HepG2 (cell line): ENCODE data around the gene KIAA0930. TPM values are rescaled to one million over a fixed set of nuclear protein-coding genes. Genes with fewer than 3 reads are reported as not detected.

Experiments
- ATAC-seq: fragments of 200-7000 bp; cut with Tn5 transposase; 3 replicates; pipeline ENCODE4 v1.9.1; 2020; ENCODE audit warnings: mild to moderate bottlenecking, moderate library complexity
- BruUV-seq: library from RNA; stranded (reverse); fragments of 400-500 nt; replicated peaks from 2 replicates; lab custom pipeline; 2021; lab: Mats Ljungman, UMichigan
- CTCF ChIA-PET: fragments of 300-600 bp; formaldehyde crosslinking; extraction: SDS; loops from one replicate; lab custom pipeline; 2021; ENCODE audit warnings: low total read pairs, inconsistent platforms, low intra/inter-chr PET ratio; lab: Yijun Ruan, JAX
- POLR2A ChIA-PET: fragments of 350-600 bp; sonication (Branson Sonifier 250); formaldehyde crosslinking; loops from one replicate; lab custom pipeline; 2020; ENCODE audit warnings: antibody characterized with exemption, inconsistent platforms; lab: Yijun Ruan, JAX
- DNase-seq: peaks from one replicate; pipeline ENCODE4 v3.0.0-alpha.2; 2015; ENCODE audit warnings: low spot score
- FAIRE-seq: peaks from 3 replicates; lab custom pipeline; 2011; peaks lifted over from hg19 to GRCh38; lab: Jason Lieb, UNC
- H2AFZ ChIP-seq: one replicate; pipeline ENCODE4 v1.6.1; 2011; ENCODE audit warnings: low read length, inconsistent platforms
- H3K27ac ChIP-seq: fragments of 300-600 bp; 3 replicates; pipeline ENCODE4 v1.8.0; 2011; ENCODE audit warnings: mixed run types, mild to moderate bottlenecking, mixed read lengths, low read length, inconsistent platforms; ENCODE audit not compliant: insufficient read depth; ENCODE audit errors: extremely low read length
- H3K27me3 ChIP-seq, 2 experiments: fragments of 200-600 bp in 1 of 2; 2 replicates in 1 of 2; 3 replicates in 1 of 2; pipeline versions ENCODE4 v1.6.0 to v1.8.0; 2011; ENCODE audit warnings: low read length in 2 of 2, mild to moderate bottlenecking in 2 of 2, moderate library complexity in 2 of 2, inconsistent platforms in 1 of 2; ENCODE audit not compliant: insufficient read depth in 2 of 2, control insufficient read depth in 1 of 2
- H3K36me3 ChIP-seq, 2 experiments: fragments of 200-600 bp in 1 of 2; replicated peaks in 1 of 2; 2 replicates in 1 of 2; 3 replicates in 1 of 2; pipeline versions ENCODE4 v1.5.1 to v1.8.0; 2011; ENCODE audit warnings: low read length in 2 of 2, inconsistent platforms in 1 of 2; ENCODE audit not compliant: insufficient read depth in 2 of 2, control insufficient read depth in 1 of 2
- H3K4me1 ChIP-seq: 2 replicates; pipeline ENCODE4 v1.5.1; 2012; ENCODE audit warnings: low read length, inconsistent platforms; ENCODE audit not compliant: insufficient read depth
- H3K4me2 ChIP-seq: 2 replicates; pipeline ENCODE4 v1.6.0; 2011; ENCODE audit warnings: low read depth, low read length, inconsistent platforms
- H3K4me3 ChIP-seq, 3 experiments: fragments of 200-600 bp in 1 of 3; sonication (generic), shearing (Covaris generic) in 1 of 3; replicated peaks in 1 of 3; 2 replicates each; pipeline ENCODE4 v1.5.1; 2011 to 2016; ENCODE audit warnings: low read length in 3 of 3, inconsistent platforms in 2 of 3, low read depth in 2 of 3, mild to moderate bottlenecking in 2 of 3, control low read depth in 1 of 3, mixed read lengths in 1 of 3; ENCODE audit not compliant: insufficient read depth in 1 of 3
- H3K79me2 ChIP-seq: one replicate; pipeline ENCODE4 v1.6.1; 2011; ENCODE audit warnings: low read length, inconsistent platforms; ENCODE audit not compliant: insufficient read depth
- H3K9ac ChIP-seq: 2 replicates; pipeline ENCODE4 v1.6.0; 2011; ENCODE audit warnings: mild to moderate bottlenecking, low read depth, low read length, inconsistent platforms; ENCODE audit not compliant: insufficient read depth
- H3K9me3 ChIP-seq: 2 replicates; pipeline ENCODE4 v1.5.1; 2012; ENCODE audit warnings: mild to moderate bottlenecking, low read length
- H4K20me1 ChIP-seq: 2 replicates; pipeline ENCODE4 v1.6.0; 2011; ENCODE audit warnings: inconsistent platforms, mild to moderate bottlenecking, low read length, moderate library complexity; ENCODE audit not compliant: insufficient read depth
- ARNTL ChIP-seq: sonication (generic); formaldehyde crosslinking; IDR thresholded peaks from 2 replicates; pipeline ENCODE4 v1.4.0; 2020; ENCODE audit warnings: mild to moderate bottlenecking, missing genetic modification reagents
- ATF1 ChIP-seq: IDR thresholded peaks from 2 replicates; pipeline ENCODE4 v1.6.1; 2016; ENCODE audit warnings: mild to moderate bottlenecking, control low read depth
- CSRNP2 ChIP-seq: sonication (generic); formaldehyde crosslinking; conservative IDR thresholded peaks from 2 replicates; pipeline ENCODE4 v1.8.0; 2022; ENCODE audit warnings: low read depth, missing genetic modification reagents
- CTCF ChIP-seq: sonication (generic); formaldehyde crosslinking; IDR thresholded peaks from 2 replicates; pipeline ENCODE4 v1.5.0; 2020; ENCODE audit warnings: mild to moderate bottlenecking, missing genetic modification reagents, moderate library complexity
- ETV5 ChIP-seq: IDR thresholded peaks from 2 replicates; pipeline ENCODE4 v1.6.1; 2018; ENCODE audit warnings: missing biosample characterization, missing genetic modification reagents, inconsistent platforms, borderline replicate concordance
- HOMEZ ChIP-seq: IDR thresholded peaks from 2 replicates; pipeline ENCODE4 v1.6.1; 2016; ENCODE audit warnings: low read depth
- RAD21 ChIP-seq: fragments of 450-650 bp; formaldehyde crosslinking; IDR thresholded peaks from 2 replicates; pipeline ENCODE4 v1.5.0; 2020; ENCODE audit warnings: mild to moderate bottlenecking
- SOX13 ChIP-seq, 3 experiments: fragments of 450-650 bp in 1 of 3; sonication (generic) in 1 of 3; formaldehyde crosslinking in 1 of 3; IDR thresholded peaks in 2 of 3; conservative IDR thresholded peaks in 1 of 3; 2 replicates each; pipeline versions ENCODE4 v1.5.0 to v1.6.1; 2016 to 2020; ENCODE audit warnings: antibody characterized with exemption in 1 of 3, mild to moderate bottlenecking in 1 of 3, missing compliant biosample characterization in 1 of 3, missing genetic modification reagents in 1 of 3, moderate library complexity in 1 of 3
- SOX6 ChIP-seq, 2 experiments: fragments of 450-650 bp in 1 of 2; sonication (generic) in 1 of 2; formaldehyde crosslinking in 1 of 2; IDR thresholded peaks; 2 replicates each; pipeline versions ENCODE4 v1.4.0 to v1.6.1; 2017 to 2020; ENCODE audit warnings: antibody characterized with exemption in 1 of 2, mild to moderate bottlenecking in 1 of 2, missing genetic modification reagents in 1 of 2
- TFE3 ChIP-seq: IDR thresholded peaks from 2 replicates; pipeline ENCODE4 v1.6.1; 2016
- TGIF2 ChIP-seq: IDR thresholded peaks from 2 replicates; pipeline ENCODE4 v1.6.1; 2016; ENCODE audit warnings: control low read depth, missing compliant biosample characterization
- THRA ChIP-seq: sonication (generic); formaldehyde crosslinking; IDR thresholded peaks from 2 replicates; pipeline ENCODE4 v1.4.0; 2020; ENCODE audit warnings: missing genetic modification reagents, borderline replicate concordance
- ZNF10 ChIP-seq: sonication (generic); formaldehyde crosslinking; IDR thresholded peaks from 2 replicates; pipeline ENCODE4 v1.4.0; 2020; ENCODE audit warnings: mild to moderate bottlenecking, low read depth, missing genetic modification reagents, borderline replicate concordance
- ZNF331 ChIP-seq: sonication (generic); formaldehyde crosslinking; IDR thresholded peaks from 2 replicates; pipeline ENCODE4 v1.4.0; 2020; ENCODE audit warnings: missing genetic modification reagents
- ZNF451 ChIP-seq: sonication (generic); formaldehyde crosslinking; IDR thresholded peaks from 2 replicates; pipeline ENCODE4 v1.5.0; 2020; ENCODE audit warnings: mild to moderate bottlenecking, missing genetic modification reagents
- WGBS: methylation state at CpG from one replicate; pipeline ENCODE4 v1.1.6; 2017; ENCODE audit warnings: low lambda C conversion rate; 5-methylcytosine and 5-hydroxymethylcytosine counted together
- in situ Hi-C: cut with HindIII; loops from 2 replicates; pipeline ENCODE4 v1.10.0; 2017; ENCODE audit warnings: low pct_unique_long_range_greater_than_20kb; ENCODE audit not compliant: extremely low pct_ligation_motif_present
- intact Hi-C: fragments of 100-400 bp; cut with micrococcal nuclease; formaldehyde crosslinking; loops from one replicate; pipeline ENCODE4 v1.10.0; 2022; ENCODE audit not compliant: unreplicated experiment
- polyA plus RNA-seq, 8 experiments: library from polyadenylated mRNA; depleted of rRNA in 3 of 8; stranded (reverse) in 7 of 8; unstranded in 1 of 8; fragments of >200 nt; fragmentation: Illumina TruSeq in 4 of 8; extraction: Trizol in 4 of 8; gene quantifications; 2 replicates each; pipeline versions ENCODE4 v1.2.1 to v1.2.3, GENCODE V29; 2011 to 2016; ENCODE audit warnings: low read depth in 4 of 8, missing spikeins in 1 of 8, mixed read lengths in 1 of 8; ENCODE audit not compliant: insufficient read depth in 1 of 8
- total RNA-seq, 5 experiments: library from RNA; depleted of rRNA; stranded (reverse); fragments of >200 nt; fragmentation: Illumina TruSeq; extraction: Trizol; gene quantifications; 2 replicates each; pipeline ENCODE4 v1.2.3, GENCODE V29; 2016; ENCODE audit warnings: low read depth in 1 of 5

KIAA0930 gene
- total and polyA plus RNA-seq, 2 of the 13 experiments (the other 11 are each of a cell fraction or from before 2014, with no cell fraction given) = 27.0 to 38.2 TPM

GRCh38 chr22:45192701-45193187 is 48.0 kb downstream of the KIAA0930 start:
- intact Hi-C loops (loop anchor here (5.0 to 10.0 kb wide), 2 partner anchors 70 to 88 kb away; no protein-coding TSS in a partner anchor), in situ Hi-C loops (no loop called here)
- POLR2A ChIA-PET = interaction anchor here (0.6 to 1.1 kb wide), 3 partner anchors 13 to 50 kb away, joined by 3 to 4 read pairs (median 3); partner anchors contain the start of gene NUP50
- CTCF ChIA-PET = no interaction called here
- FAIRE-seq (peak; percentile 21), DNase-seq (peak; percentile 63), ATAC-seq (peak; percentile 75)
- Histone ChIP-seq H3K9me3 (no peaks in the 10 kb centered on the region), H4K20me1 (no peaks in the 10 kb centered on the region), H3K79me2 (no peaks in the 10 kb centered on the region), H3K27me3 (no peaks in the 10 kb centered on the region), H3K4me1 (peaks cover 31% of the 10 kb centered on the region), H3K36me3 (peaks cover 0 to 18% of the 10 kb centered on the region in 2 experiments; a peak in 3 of 5 replicates), H3K4me2 (peak overlapping the region; percentile 15; the same call in 1 of the 2 replicates), H3K9ac (no peak overlapping the region), H3K27ac (no peak overlapping the region), H2AFZ (no peak overlapping the region), H3K4me3 (no peak overlapping the region)
- 38% methylated on average over 9 of the region's 13 CpGs for WGBS
- BruUV-seq = no TSS peak
- TF ChIP-seq CSRNP2 (CRISPR knock-in tag) (no peak), TFE3 (CRISPR knock-in tag) (peak; percentile 79), CTCF (CRISPR knock-in tag) (peak; percentile 48), ZNF10 (no peak), TGIF2 (CRISPR knock-in tag) (0 out of 2 replicates have a peak, but pooled peaks have one; percentile 25), THRA (CRISPR knock-in tag) (0 out of 2 replicates have a peak, but pooled peaks have one; percentile 12), ATF1 (CRISPR knock-in tag) (no peak), ZNF331 (CRISPR knock-in tag) (0 out of 2 replicates have a peak, but pooled peaks have one; percentile 35), ARNTL (CRISPR knock-in tag) (peak; percentile 81), HOMEZ (no peak), SOX6 (IDR thresholded peaks at IDR 0.05) (no peak), SOX6 (CRISPR knock-in tag; IDR thresholded peaks at IDR 0.05) (peak; percentile 62), SOX13 (IDR thresholded peaks at IDR 0.05) (no peak), SOX13 (CRISPR knock-in tag; conservative IDR thresholded peaks at IDR 0.05 in 1 of 2, IDR thresholded peaks at IDR 0.05 in 1 of 2) (peak in 1 of 2 experiments; percentile 81; a peak in 2 of 4 replicates), ETV5 (CRISPR knock-in tag) (no peak), ZNF451 (no peak), RAD21 (CRISPR knock-in tag) (peak; percentile 19; the same call in 1 of the 2 replicates)
